Measurements from ENCODE around the gene MAPT.
A peak's percentile ranks its signal among the peaks of the same experiment; 100 is the strongest.

The MAPT gene

GRCh38 chr17:45863857-45864654 is 30.3 kb upstream of the MAPT start:
- no peak for DNase-seq

DNA sequence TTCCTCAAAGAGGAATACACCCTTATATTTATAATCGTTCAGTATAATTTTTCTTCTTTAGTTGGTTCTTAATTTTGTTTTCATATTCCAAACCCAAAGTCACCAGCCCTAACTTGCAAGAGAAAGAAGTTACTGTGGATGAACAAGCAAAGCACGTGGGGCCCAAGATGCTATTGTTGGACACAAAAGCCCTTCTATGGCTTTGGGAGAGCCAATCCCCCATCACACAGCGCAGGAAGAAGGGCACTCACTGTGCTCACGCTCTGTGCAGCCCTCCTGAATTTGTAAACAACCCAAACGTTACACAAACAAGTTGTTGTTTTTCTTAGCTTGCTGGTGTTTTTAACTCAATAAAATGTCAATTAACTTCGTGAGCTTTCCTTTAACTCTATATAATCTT is 27.2 kb upstream of the MAPT start:
- no peak for DNase-seq

DNA sequence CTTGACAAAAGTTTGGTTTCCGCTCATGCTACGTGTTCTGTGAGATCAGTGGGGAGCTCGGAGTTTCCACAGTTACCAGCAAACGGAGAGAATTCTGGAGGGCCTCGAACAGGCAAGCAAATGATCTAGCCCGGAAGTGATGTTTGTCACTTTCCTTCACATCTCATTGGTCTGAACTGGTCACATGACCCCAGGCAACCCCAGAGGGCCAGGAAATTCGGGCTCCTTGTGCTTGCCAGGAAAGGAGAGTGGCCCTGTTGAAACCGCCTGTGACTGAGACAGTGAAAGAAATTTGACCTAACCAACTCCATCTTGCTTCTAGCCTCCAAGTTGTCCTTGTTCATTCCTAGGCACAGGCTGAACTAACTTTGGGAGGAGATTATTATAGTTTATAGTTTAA is 26.7 kb upstream of the MAPT start:
- no peak for DNase-seq

DNA sequence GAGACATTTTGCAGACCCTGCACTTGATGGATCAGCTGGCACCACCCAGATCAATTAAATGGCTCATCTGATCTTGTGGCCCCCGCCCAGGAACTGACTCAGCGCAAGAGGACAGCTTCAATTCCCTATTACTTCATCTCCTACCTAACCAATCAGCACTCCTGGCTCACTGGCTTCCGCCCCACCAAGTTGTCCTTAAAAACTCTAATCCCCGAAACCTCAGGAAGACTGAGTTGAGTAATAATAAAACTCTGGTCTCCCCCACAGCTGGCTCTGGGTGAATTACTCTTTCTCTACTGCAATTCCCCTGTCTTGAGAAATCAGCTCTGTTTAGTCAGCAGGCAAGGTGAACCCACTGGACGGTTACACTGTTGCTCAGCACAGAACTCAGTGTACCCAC is 26.1 kb upstream of the MAPT start:
- no peak for DNase-seq

DNA sequence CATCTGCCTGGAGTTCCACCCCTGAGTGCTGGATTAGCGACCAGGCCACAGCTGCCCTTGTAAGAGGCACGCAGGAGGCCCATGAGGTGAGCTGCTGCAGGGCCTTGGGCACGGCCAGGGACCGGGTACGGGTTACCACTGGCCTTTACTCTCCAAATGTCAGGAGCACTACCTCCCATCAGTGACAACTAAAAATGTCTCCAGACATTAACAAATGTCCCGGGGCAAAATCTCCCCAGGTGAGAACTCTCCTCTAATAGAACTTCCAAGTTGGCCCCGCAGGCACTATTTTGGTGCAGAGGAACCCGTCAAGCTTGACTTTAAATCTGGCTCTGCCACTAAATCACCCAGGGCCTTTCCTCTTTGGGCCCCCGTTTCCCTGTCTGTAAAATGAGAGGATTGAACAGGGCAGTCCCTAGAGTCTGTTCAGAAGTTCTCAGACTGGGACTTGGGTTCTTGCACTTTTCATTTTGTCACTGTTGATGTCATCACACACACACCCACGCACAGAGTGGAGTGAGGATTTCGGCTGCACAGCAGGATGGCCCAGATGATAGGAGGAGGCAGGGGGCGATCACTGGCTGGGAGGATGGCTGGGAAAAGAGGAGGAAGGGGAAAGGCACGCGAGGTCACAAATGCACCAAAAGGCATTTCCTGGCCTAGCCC is 24.5 kb upstream of the MAPT start:
- no peak for DNase-seq

GRCh38 chr17:45870342-45870974 is 23.9 kb upstream of the MAPT start:
- DNase-seq, result no peak

DNA sequence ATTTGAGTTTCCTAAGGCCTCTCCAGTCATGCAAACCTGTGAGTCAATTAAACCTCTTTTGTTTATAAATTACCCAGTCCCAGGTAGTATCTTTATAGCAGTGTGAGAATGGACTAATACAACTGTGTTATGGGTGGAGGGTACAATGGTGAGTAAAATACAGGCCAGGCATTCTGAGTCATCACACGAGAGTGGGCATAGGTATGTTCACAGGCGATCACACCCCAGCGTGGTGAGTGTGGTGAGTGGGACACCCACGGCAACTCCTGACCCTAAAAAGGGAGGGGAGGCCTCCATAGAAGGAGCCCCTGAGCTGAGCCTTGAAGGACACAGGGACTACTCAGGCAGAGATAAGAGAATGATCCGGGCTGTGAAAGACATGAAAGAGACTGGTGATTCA is 22.6 kb upstream of the MAPT start:
- no peak for DNase-seq

DNA sequence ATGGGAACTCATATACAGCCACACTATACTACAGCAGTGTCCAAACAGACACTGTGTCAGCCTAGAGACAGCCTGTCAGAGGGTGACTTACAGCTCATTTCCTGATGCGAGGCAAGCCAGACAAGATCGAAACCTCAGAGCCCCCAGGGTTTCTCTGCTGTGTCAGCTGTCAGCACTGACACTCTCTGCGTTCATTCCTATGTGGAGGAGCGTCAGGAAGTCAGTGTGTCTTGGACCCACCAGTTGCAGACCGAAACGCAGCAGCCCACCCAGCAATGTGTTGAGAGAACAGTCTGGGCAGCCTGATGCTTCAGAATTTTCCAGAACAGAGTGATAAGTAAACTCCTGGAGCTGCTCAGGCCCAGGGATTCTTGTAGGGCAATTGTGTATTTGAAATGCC is 20.6 kb upstream of the MAPT start:
- DNase-seq, result no peak

- DNase-seq, result no peak
Measured at GRCh38 chr17:45874151-45874550, 20.2 kb upstream of the MAPT start.

GRCh38 chr17:45876539-45876938 is 17.8 kb upstream of the MAPT start:
- no peak for DNase-seq

GRCh38 chr17:45877467-45877866 is 16.9 kb upstream of the MAPT start:
- DNase-seq, result no peak

- DNase-seq, result no peak
Measured at GRCh38 chr17:45883063-45883462, 11.3 kb upstream of the MAPT start.

DNA sequence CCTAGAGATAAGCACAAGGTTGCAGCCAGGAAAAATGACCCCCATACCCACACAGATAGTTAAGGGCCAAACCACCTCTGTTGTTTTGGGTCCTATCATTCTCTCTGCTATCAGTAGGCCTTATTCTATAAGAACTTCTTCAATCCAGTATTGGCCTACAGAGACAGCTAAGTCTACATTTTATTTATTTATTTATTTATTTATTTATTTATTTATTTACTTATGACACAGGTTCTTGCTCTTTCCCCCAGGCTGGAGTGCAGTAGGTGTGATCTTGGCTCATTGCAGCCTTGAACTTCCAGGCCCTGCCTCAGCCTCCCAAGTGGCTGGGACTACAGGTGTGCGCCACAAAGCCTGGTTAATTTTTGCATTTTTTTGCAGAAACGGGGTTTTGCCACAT is 7.5 kb upstream of the MAPT start:
- DNase-seq, result no peak

GRCh38 chr17:45888392-45888791 is 6.0 kb upstream of the MAPT start:
- no peak for DNase-seq

DNA sequence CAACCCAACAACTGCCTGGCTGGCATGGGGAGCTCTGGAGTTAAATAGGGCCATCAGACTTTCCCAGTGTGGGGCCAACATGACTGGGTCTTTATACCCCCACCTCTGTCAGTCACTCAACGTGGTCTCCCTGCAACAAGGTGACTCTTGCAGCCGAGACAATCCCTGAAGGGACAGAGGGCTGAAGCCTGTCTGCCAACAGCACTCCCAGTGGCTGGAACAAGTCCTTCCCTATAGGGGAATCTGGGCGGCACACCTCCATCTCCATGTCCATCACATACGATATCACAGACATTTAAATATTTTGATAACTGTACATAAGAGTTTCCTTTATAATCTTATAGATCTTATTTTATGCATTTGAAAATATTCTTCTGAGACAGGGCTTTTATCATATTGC is 4.8 kb upstream of the MAPT start:
- no peak for DNase-seq

GRCh38 chr17:45893725-45894021 is 681 bp upstream of the MAPT start:
- DNase-seq, result no peak

DNA sequence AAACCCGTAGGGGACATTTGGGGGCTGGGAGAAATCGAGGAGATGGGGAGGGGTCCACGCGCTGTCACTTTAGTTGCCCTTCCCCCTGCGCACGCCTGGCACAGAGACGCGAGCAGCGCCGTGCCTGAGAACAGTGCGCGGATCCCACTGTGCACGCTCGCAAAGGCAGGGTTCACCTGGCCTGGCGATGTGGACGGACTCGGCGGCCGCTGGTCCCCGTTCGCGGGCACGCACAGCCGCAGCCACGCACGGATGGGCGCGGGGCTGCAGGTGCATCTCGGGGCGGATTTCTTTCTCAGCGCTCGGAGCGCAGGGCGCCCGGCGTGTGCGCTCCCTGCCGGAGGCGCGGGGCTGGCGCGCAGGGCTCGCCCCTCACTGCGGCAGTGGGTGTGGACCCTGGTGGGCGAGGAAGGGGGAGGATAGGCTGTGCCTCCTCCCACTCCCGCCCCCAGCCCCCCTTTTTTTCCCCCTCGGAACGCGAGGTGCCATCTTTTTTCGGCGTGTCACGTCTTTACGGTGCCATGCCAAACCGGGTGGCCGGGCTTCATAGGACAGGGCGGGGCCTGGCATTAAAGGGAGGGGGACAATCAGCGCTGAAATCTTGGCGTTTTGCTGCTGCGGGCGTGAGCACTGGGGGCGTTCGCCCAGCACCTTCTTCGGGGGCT is 1.1 kb downstream of the MAPT start:
- peak; percentile 14 for DNase-seq

DNA sequence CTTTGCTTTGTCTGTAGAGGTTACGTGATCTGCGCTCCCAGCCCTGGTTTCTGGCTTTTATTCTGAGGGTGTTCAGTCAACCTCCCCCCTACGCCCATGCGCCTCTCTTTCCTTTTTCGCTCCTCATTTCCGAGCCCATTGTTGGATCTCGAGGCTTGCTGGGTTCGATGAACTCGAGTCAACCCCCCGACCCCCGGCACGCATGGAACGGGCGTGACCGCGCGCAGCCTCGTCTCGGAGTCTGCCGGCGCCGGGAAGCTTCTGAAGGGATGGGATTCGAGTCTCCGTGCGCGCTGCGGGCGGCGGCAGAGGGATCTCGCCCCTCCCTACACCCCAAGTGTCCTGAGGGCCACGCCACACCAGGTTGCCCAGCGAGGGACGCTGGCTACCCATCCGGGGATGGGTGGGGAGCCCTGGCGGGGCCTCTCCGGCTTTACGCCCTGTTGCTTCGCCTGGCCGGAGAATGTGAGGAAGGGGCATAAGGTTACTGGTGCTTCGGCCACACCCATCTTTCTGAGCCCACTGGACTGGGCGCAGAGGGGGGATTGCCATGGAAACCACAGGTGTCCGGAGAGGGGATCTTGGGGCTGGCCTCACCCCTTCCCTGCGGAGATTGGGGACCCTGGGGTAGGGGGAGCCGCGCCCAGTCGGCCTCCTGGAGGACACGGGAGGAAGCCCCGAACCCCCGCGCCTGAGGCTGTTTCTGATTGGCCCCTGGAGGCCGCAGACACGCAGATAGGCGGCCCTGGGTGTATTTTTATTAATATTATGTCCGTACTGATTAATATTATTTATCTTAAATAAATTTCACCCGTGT is 1.8 kb downstream of the MAPT start:
- no peak for DNase-seq

- no peak for DNase-seq
Measured at GRCh38 chr17:45896803-45897693, 2.7 kb downstream of the MAPT start.

GRCh38 chr17:45900136-45900535 is 5.8 kb downstream of the MAPT start:
- DNase-seq, result no peak

DNA sequence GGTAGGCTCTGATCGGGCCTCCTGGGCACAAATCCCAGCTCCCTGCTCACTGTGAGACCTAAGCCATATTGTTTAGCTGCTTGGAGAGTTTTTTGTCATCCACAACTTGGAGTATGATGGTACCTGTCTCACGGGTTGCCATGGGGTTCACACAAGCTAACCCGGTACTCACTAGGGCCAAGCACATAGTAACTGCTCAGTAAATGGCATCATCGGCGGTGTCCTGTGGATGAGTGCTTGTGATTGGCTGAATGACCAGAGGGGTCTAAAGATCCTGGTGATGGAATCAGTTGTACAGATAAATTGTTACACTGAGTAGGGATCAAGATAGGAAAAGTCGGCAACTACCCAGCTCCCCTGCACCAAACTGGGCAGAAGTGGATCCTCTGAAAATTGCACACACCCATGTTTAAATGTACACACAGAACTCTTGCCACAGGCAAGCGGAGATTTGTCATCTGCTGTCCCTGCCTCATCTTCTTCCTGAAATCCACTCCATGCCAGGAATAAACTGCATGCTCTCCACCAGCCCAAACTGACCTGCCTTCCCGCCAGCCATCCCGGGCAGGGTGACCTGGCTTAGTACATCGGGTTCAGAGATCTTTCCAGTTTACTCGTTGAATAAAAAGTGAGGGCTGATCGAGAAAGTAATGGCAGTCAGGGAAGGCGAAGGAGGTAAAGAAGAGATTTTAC is 6.5 kb downstream of the MAPT start:
- no peak for DNase-seq

Measured in EL (cell line).